Measurements from ENCODE around the gene ADGRL1. TPM values are rescaled to one million over a fixed set of nuclear protein-coding genes. Genes with fewer than 3 reads are reported as not detected.

ADGRL1 gene
- total RNA-seq, 1 experiment from 2014 or later, result 17.4 TPM

- no peak for DNase-seq (ENCODE audit: low read depth)
Measured at GRCh38 chr19:14112809-14113385, 93.1 kb downstream of the ADGRL1 start.

GRCh38 chr19:14112051-14112808 lies 93.7 kb downstream of the ADGRL1 start:
- DNase-seq (ENCODE audit: low read depth), result no peak

GRCh38 chr19:14111486-14111885 lies 94.5 kb downstream of the ADGRL1 start:
- DNase-seq (ENCODE audit: low read depth), result no peak

- no peak for DNase-seq (ENCODE audit: low read depth)
Measured at GRCh38 chr19:14110650-14111049, 95.3 kb downstream of the ADGRL1 start.

GRCh38 chr19:14107581-14108461 lies 98.1 kb downstream of the ADGRL1 start:
- peak; percentile 43 for DNase-seq (ENCODE audit: low read depth)

- no peak for DNase-seq (ENCODE audit: low read depth)
Measured at GRCh38 chr19:14106840-14107239, 99.1 kb downstream of the ADGRL1 start.

GRCh38 chr19:14105680-14106079 lies 100.3 kb downstream of the ADGRL1 start:
- DNase-seq (ENCODE audit: low read depth), result no peak

GRCh38 chr19:14103310-14103709 lies 102.7 kb downstream of the ADGRL1 start:
- DNase-seq (ENCODE audit: low read depth), result no peak

GRCh38 chr19:14102756-14103155 lies 103.2 kb downstream of the ADGRL1 start:
- DNase-seq (ENCODE audit: low read depth), result no peak

GRCh38 chr19:14102102-14102696 lies 103.8 kb downstream of the ADGRL1 start:
- no peak for DNase-seq (ENCODE audit: low read depth)

GRCh38 chr19:14101003-14101545 lies 104.9 kb downstream of the ADGRL1 start:
- no peak for DNase-seq (ENCODE audit: low read depth)

Small RNA genes lying within 50 kb of the gene (small RNA-seq; reads per million reads assigned to genes)
- gene RN7SL231P, result not detected

Other genes starting within 250 kb of the ADGRL1 start
- 3.1 and 3.8 TPM in 2 replicates for gene RFX1, start 199.8 kb downstream of the ADGRL1 start, total RNA-seq (2014; rRNA removed; shearing (Covaris generic))
- gene RLN3, start 178.0 kb downstream of the ADGRL1 start, total RNA-seq (2014; rRNA removed; shearing (Covaris generic)), result not detected in 2 replicates
- gene IL27RA, start 174.4 kb downstream of the ADGRL1 start, total RNA-seq (2014; rRNA removed; shearing (Covaris generic)), result 20.7 and 22.6 TPM in 2 replicates
- 1.5 and 3.9 TPM in 2 replicates for gene PALM3, start 144.1 kb downstream of the ADGRL1 start, total RNA-seq (2014; rRNA removed; shearing (Covaris generic))
- gene MISP3, start 133.4 kb downstream of the ADGRL1 start, total RNA-seq (2014; rRNA removed; shearing (Covaris generic)), result 1.4 and 1.5 TPM in 2 replicates
- 0.23 TPM in 1 of 2 replicates, not detected in the other for gene C19orf67, start 120.4 kb downstream of the ADGRL1 start, total RNA-seq (2014; rRNA removed; shearing (Covaris generic))
- gene SAMD1, start 115.4 kb downstream of the ADGRL1 start, total RNA-seq (2014; rRNA removed; shearing (Covaris generic)), result 67.3 and 74.3 TPM in 2 replicates
- gene PRKACA, start 88.4 kb downstream of the ADGRL1 start, total RNA-seq (2014; rRNA removed; shearing (Covaris generic)), result 17.6 and 25.6 TPM in 2 replicates
- 80.4 and 123 TPM in 2 replicates for gene ASF1B, start 69.6 kb downstream of the ADGRL1 start, total RNA-seq (2014; rRNA removed; shearing (Covaris generic))
- 11.8 and 14.5 TPM in 2 replicates for gene ADGRE5, start 175.3 kb upstream of the ADGRL1 start, total RNA-seq (2014; rRNA removed; shearing (Covaris generic))
- 264 and 265 TPM in 2 replicates for gene DDX39A, start 213.2 kb upstream of the ADGRL1 start, total RNA-seq (2014; rRNA removed; shearing (Covaris generic))
- gene PKN1, start 227.1 kb upstream of the ADGRL1 start, total RNA-seq (2014; rRNA removed; shearing (Covaris generic)), result 109 and 158 TPM in 2 replicates